GM12878 (cell line): ENCODE data around the gene GALNTL6. TPM values are rescaled to one million over a fixed set of nuclear protein-coding genes. Genes with fewer than 3 reads are reported as not detected.

ENCODE experiments used
- ATAC-seq: fragments of 200-7000 bp; cut with Tn5 transposase; 3 replicates; pipeline ENCODE4 v1.9.1; 2020; ENCODE audit warnings: mild to moderate bottlenecking, moderate library complexity
- BruUV-seq: library from RNA; stranded (reverse); fragments of 400-500 nt; replicated peaks from 2 replicates; lab custom pipeline; 2021; lab: Mats Ljungman, UMichigan
- CTCF ChIA-PET: fragments of 300-600 bp; sonication (Branson Sonifier 250); formaldehyde crosslinking; extraction: SDS; loops from one replicate; lab custom pipeline; 2021; ENCODE audit warnings: inconsistent platforms; lab: Yijun Ruan, JAX
- POLR2A ChIA-PET: fragments of 350-600 bp; formaldehyde crosslinking; extraction: SDS; loops from one replicate; lab custom pipeline; 2021; ENCODE audit warnings: inconsistent platforms; lab: Charles Lee
- RAD21 ChIA-PET: fragments of 300-600 bp; sonication (Branson Sonifier 250); formaldehyde crosslinking; loops from one replicate; lab custom pipeline; 2023; ENCODE audit warnings: antibody characterized with exemption; ENCODE audit not compliant: unreplicated experiment; lab: Charles Lee
- SMC1A ChIA-PET: fragments of 300-600 bp; sonication (Branson Sonifier 250); formaldehyde crosslinking; loops from one replicate; lab custom pipeline; 2023; ENCODE audit not compliant: unreplicated experiment, uncharacterized antibody; lab: Charles Lee
- DNase-seq: peaks from one replicate; pipeline ENCODE4 v3.0.0-alpha.2; 2011; ENCODE audit warnings: low read depth, low spot score
- FAIRE-seq: peaks from 3 replicates; lab custom pipeline; 2011; peaks lifted over from hg19 to GRCh38; lab: Jason Lieb, UNC
- H2AFZ ChIP-seq: 2 replicates; pipeline ENCODE4 v1.6.0; 2011; ENCODE audit warnings: low read depth, low read length, control low read depth; ENCODE audit not compliant: control insufficient read depth
- H3K27ac ChIP-seq: 2 replicates; pipeline ENCODE4 v1.5.1; 2011; ENCODE audit warnings: control low read depth; ENCODE audit not compliant: control insufficient read depth, insufficient read depth
- H3K27me3 ChIP-seq, 2 experiments: replicated peaks in 1 of 2; 2 replicates each; pipeline versions ENCODE4 v1.6.0 to v1.6.1; 2011; ENCODE audit warnings: low read length in 1 of 2; ENCODE audit not compliant: control insufficient read depth in 2 of 2, insufficient read depth in 2 of 2
- H3K36me3 ChIP-seq, 2 experiments: 2 replicates each; pipeline ENCODE4 v1.5.1; 2011; ENCODE audit warnings: low read length in 1 of 2; ENCODE audit not compliant: control insufficient read depth in 2 of 2, insufficient read depth in 2 of 2
- H3K4me1 ChIP-seq: 2 replicates; pipeline ENCODE4 v1.6.1; 2011; ENCODE audit warnings: mild to moderate bottlenecking, low read length, moderate library complexity, mixed read lengths; ENCODE audit not compliant: control insufficient read depth, insufficient read depth
- H3K4me2 ChIP-seq: 2 replicates; pipeline ENCODE4 v1.6.0; 2011; ENCODE audit warnings: control low read depth; ENCODE audit not compliant: control insufficient read depth, insufficient read depth
- H3K4me3 ChIP-seq: fragments of 200-600 bp; sonication (generic); 2 replicates; pipeline ENCODE4 v1.5.1; 2016
- H3K79me2 ChIP-seq: 2 replicates; pipeline ENCODE4 v1.6.0; 2011; ENCODE audit warnings: low read length; ENCODE audit not compliant: control insufficient read depth, insufficient read depth
- H3K9ac ChIP-seq: 2 replicates; pipeline ENCODE4 v1.8.0; 2011; ENCODE audit warnings: low read length, control low read depth, mixed read lengths; ENCODE audit not compliant: control insufficient read depth, insufficient read depth
- H3K9me3 ChIP-seq: replicated peaks from 3 replicates; pipeline ENCODE4 v1.5.1; 2011; ENCODE audit warnings: mild to moderate bottlenecking, low read length; ENCODE audit not compliant: control insufficient read depth, insufficient read depth
- H4K20me1 ChIP-seq: 2 replicates; pipeline ENCODE4 v1.6.0; 2011; ENCODE audit not compliant: control insufficient read depth, insufficient read depth
- BACH1 ChIP-seq: fragments of 450-650 bp; IDR thresholded peaks from 2 replicates; pipeline ENCODE4 v1.6.1; 2017; ENCODE audit warnings: mild to moderate bottlenecking, borderline replicate concordance
- BMI1 ChIP-seq: fragments of 450-650 bp; IDR thresholded peaks from 2 replicates; pipeline ENCODE4 v1.6.1; 2016; ENCODE audit warnings: mild to moderate bottlenecking, moderate library complexity, borderline replicate concordance
- CBX5 ChIP-seq: sonication (generic); IDR thresholded peaks from 2 replicates; pipeline ENCODE4 v1.6.1; 2016; ENCODE audit warnings: low read depth, moderate library complexity, mild to moderate bottlenecking, inconsistent platforms
- EP300 ChIP-seq, 2 experiments: fragments of 150-350 bp in 1 of 2; IDR thresholded peaks; 2 replicates each; pipeline ENCODE4 v1.6.1; 2011 to 2012; ENCODE audit warnings: low read depth in 2 of 2, low read length in 2 of 2, borderline replicate concordance in 1 of 2, improper control_type of control experiment in 1 of 2, inconsistent platforms in 1 of 2; ENCODE audit not compliant: control insufficient read depth in 1 of 2
- GABPA ChIP-seq: IDR thresholded peaks from 2 replicates; pipeline ENCODE4 v1.6.1; 2014; ENCODE audit warnings: antibody characterized with exemption, low read depth, mild to moderate bottlenecking, inconsistent platforms
- HDAC6 ChIP-seq: fragments of 200-600 bp; sonication (generic); IDR thresholded peaks from one replicate; pipeline ENCODE4 v1.8.0; 2017; ENCODE audit warnings: antibody characterized with exemption; ENCODE audit not compliant: unreplicated experiment
- KLF5 ChIP-seq: fragments of 450-650 bp; IDR thresholded peaks from 2 replicates; pipeline ENCODE4 v1.6.1; 2014; ENCODE audit warnings: mild to moderate bottlenecking; ENCODE audit not compliant: partially characterized antibody
- MTA2 ChIP-seq: fragments of 450-650 bp; IDR thresholded peaks from 2 replicates; pipeline ENCODE4 v1.6.1; 2016; ENCODE audit warnings: low read depth, mild to moderate bottlenecking, moderate library complexity
- POLR2A ChIP-seq: IDR thresholded peaks from 2 replicates; pipeline ENCODE4 v1.6.1; 2011; ENCODE audit warnings: low read depth, mild to moderate bottlenecking, low read length
- POU2F2 ChIP-seq: IDR thresholded peaks from 3 replicates; pipeline ENCODE4 v1.6.1; 2011; ENCODE audit warnings: low read depth, mild to moderate bottlenecking, low read length, borderline replicate concordance
- SMC3 ChIP-seq: IDR thresholded peaks from 2 replicates; pipeline ENCODE4 v1.6.1; 2011; ENCODE audit warnings: low read length, improper control_type of control experiment, borderline replicate concordance
- WGBS: methylation state at CpG from one replicate; pipeline ENCODE4 v1.1.6; 2016; ENCODE audit warnings: low lambda C conversion rate; ENCODE audit not compliant: insufficient replicate concordance, insufficient coverage; ENCODE audit errors: missing lambda C conversion rate; 5-methylcytosine and 5-hydroxymethylcytosine counted together
- in situ Hi-C: fragments of 300-500 bp; cut with MboI; formaldehyde crosslinking; loops from 9 replicates; pipeline ENCODE4 v1.14.3; 2018; ENCODE audit warnings: mixed read lengths
- intact Hi-C: fragments of 100-400 bp; cut with micrococcal nuclease; formaldehyde crosslinking; loops from one replicate; pipeline ENCODE4 v1.14.2; 2022; ENCODE audit not compliant: unreplicated experiment
- polyA plus RNA-seq, 11 experiments: library from polyadenylated mRNA; depleted of rRNA in 4 of 11; unstranded in 6 of 11; stranded (reverse) in 5 of 11; fragments of >200 nt; fragmentation: Nextera tagmentation in 4 of 11; fragmentation: Illumina TruSeq in 1 of 11; extraction: Ambion mirVana in 4 of 11; extraction: Trizol in 1 of 11; gene quantifications; 1 replicate in 1 of 11; 2 replicates in 10 of 11; pipeline versions ENCODE4 v1.2.1 to v1.2.3, GENCODE V29; 2011 to 2016; ENCODE audit warnings: inconsistent platforms in 2 of 11, missing spikeins in 2 of 11, low read depth in 1 of 11
- total RNA-seq, 4 experiments: library from RNA; depleted of rRNA in 3 of 4; stranded (reverse); fragments of >200 nt in 3 of 4; fragmentation: Illumina TruSeq in 1 of 4; extraction: Trizol in 1 of 4; gene quantifications; 2 replicates each; pipeline versions ENCODE4 v1.2.1 to v1.2.3, GENCODE V29; 2013 to 2021
- TF ChIP-seq, protein P1 (sequence below): IDR thresholded peaks from 2 replicates; pipeline ENCODE4 v1.6.1; 2012; ENCODE audit warnings: low read depth, low read length, improper control_type of control experiment
- TF ChIP-seq, protein P2 (sequence below): IDR thresholded peaks from 2 replicates; pipeline ENCODE4 v1.6.1; 2012; ENCODE audit warnings: low read depth, low read length, improper control_type of control experiment
- TF ChIP-seq, protein P3 (sequence below): fragments of 450-650 bp; IDR thresholded peaks from 2 replicates; pipeline ENCODE4 v1.6.1; 2018; ENCODE audit warnings: mild to moderate bottlenecking, low read depth, moderate library complexity; ENCODE audit not compliant: partially characterized antibody

GALNTL6 gene
- total and polyA plus RNA-seq, 10 of the 15 experiments (the other 5 are each of a cell fraction or from before 2014, with no cell fraction given), result 0.01 to 0.29 TPM; not detected in 8

DNA sequence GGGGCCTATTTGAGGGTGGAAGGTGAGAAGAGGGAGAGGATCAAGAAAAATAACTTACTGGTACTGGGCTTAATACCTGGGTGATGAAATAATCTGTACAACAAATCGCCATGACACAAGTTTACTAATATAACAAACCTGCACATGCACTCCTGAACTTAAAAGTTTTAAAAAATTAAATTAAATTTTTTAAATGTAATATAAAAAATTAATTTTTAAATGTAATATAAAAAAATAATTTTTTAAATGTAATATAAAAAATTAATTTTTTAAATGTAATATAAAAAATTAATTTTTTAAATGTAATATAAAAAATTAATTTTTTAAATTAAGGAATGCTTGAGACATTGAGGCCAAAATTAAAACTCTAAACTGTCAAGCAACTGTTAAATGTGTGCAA lies 1231.1 kb downstream of the GALNTL6 start:
- H3K4me3 ChIP-seq, result no peak overlapping the region
- TF ChIP-seq HDAC6, result no peak
- TF ChIP-seq, protein P1, sequence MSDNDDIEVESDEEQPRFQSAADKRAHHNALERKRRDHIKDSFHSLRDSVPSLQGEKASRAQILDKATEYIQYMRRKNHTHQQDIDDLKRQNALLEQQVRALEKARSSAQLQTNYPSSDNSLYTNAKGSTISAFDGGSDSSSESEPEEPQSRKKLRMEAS, result no peak
- TF ChIP-seq BMI1, result no peak
- TF ChIP-seq EP300 (IDR thresholded peaks at IDR 0.05; ENCODE audit: borderline replicate concordance in 1 of 2, control insufficient read depth in 1 of 2, low read depth in 2 of 2, low read length in 2 of 2), result no peak
- TF ChIP-seq KLF5, result no peak
- no peak for TF ChIP-seq MTA2
- H3K27me3 ChIP-seq, result no peaks in the 10 kb centered on the region
- FAIRE-seq (no peak), ATAC-seq (no peak), DNase-seq (no peak)
- H3K4me2 ChIP-seq, result no peak overlapping the region
- H3K27ac ChIP-seq, result no peak overlapping the region
- intact Hi-C loops (no loop called here), in situ Hi-C loops (no loop called here)
- H3K79me2 ChIP-seq, result no peaks in the 10 kb centered on the region
- no peaks in the 10 kb centered on the region for H3K9me3 ChIP-seq
- H3K4me1 ChIP-seq, result no peaks in the 10 kb centered on the region
- no peak overlapping the region for H3K9ac ChIP-seq
- H3K36me3 ChIP-seq, result no peaks in the 10 kb centered on the region
- RAD21 ChIA-PET, result interaction anchor here (0.7 kb wide), 1 partner anchor 21 kb away, joined by 3 read pairs; no protein-coding TSS in a partner anchor
- no TSS peak for BruUV-seq
- POLR2A ChIA-PET, result no interaction called here
- CTCF ChIA-PET, result no interaction called here
- WGBS, result 0% methylated on average over 1 of the region's 1 CpG
- SMC1A ChIA-PET, result no interaction called here
- no peaks in the 10 kb centered on the region for H4K20me1 ChIP-seq
- H2AFZ ChIP-seq, result no peak overlapping the region

DNA sequence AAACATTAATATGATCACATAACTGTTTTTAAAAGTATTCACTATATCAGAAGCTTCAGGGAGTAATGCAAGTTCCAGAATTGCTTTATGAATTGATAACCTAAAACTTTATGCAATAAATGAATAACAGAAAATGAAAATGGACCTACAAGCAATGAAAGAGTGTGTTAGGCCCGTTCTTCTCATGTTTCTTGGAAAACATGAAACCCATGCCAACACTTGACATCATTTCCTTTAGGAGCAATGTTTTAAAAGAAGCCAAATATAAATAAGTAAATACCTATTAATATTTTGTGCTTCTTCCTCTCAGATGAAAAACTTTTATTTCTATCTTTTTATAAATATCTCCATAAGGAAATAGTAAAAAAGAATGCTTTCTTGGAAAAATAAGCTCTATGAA lies 1232.4 kb downstream of the GALNTL6 start:
- ChIA-PET POLR2A (no interaction called here), CTCF (no interaction called here), SMC1A (no interaction called here), RAD21 (no interaction called here)
- intact Hi-C loops, result no loop called here
- no peak for ATAC-seq
- H3K4me3 ChIP-seq, result no peak overlapping the region
- H4K20me1 ChIP-seq, result no peaks in the 10 kb centered on the region
- no peak for FAIRE-seq
- H3K27ac ChIP-seq, result no peak overlapping the region
- 0% methylated on average over 1 of the region's 1 CpG for WGBS
- no peaks in the 10 kb centered on the region for H3K36me3 ChIP-seq
- DNase-seq, result no peak
- no TSS peak for BruUV-seq
- no peak overlapping the region for H2AFZ ChIP-seq
- H3K9ac ChIP-seq, result no peak overlapping the region
- no peaks in the 10 kb centered on the region for H3K9me3 ChIP-seq
- no peaks in the 10 kb centered on the region for H3K79me2 ChIP-seq
- no peak overlapping the region for H3K4me2 ChIP-seq
- H3K27me3 ChIP-seq, result no peaks in the 10 kb centered on the region
- in situ Hi-C loops, result no loop called here
- H3K4me1 ChIP-seq, result no peaks in the 10 kb centered on the region
- no peak for TF ChIP-seq POLR2A
- TF ChIP-seq BACH1, result no peak
- TF ChIP-seq, protein P2, sequence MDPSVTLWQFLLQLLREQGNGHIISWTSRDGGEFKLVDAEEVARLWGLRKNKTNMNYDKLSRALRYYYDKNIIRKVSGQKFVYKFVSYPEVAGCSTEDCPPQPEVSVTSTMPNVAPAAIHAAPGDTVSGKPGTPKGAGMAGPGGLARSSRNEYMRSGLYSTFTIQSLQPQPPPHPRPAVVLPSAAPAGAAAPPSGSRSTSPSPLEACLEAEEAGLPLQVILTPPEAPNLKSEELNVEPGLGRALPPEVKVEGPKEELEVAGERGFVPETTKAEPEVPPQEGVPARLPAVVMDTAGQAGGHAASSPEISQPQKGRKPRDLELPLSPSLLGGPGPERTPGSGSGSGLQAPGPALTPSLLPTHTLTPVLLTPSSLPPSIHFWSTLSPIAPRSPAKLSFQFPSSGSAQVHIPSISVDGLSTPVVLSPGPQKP, result no peak
- TF ChIP-seq SMC3, result no peak
- TF ChIP-seq GABPA, result no peak
- TF ChIP-seq CBX5, result no peak
- TF ChIP-seq, protein P1, result no peak
- TF ChIP-seq POU2F2, result no peak
- TF ChIP-seq, protein P3, sequence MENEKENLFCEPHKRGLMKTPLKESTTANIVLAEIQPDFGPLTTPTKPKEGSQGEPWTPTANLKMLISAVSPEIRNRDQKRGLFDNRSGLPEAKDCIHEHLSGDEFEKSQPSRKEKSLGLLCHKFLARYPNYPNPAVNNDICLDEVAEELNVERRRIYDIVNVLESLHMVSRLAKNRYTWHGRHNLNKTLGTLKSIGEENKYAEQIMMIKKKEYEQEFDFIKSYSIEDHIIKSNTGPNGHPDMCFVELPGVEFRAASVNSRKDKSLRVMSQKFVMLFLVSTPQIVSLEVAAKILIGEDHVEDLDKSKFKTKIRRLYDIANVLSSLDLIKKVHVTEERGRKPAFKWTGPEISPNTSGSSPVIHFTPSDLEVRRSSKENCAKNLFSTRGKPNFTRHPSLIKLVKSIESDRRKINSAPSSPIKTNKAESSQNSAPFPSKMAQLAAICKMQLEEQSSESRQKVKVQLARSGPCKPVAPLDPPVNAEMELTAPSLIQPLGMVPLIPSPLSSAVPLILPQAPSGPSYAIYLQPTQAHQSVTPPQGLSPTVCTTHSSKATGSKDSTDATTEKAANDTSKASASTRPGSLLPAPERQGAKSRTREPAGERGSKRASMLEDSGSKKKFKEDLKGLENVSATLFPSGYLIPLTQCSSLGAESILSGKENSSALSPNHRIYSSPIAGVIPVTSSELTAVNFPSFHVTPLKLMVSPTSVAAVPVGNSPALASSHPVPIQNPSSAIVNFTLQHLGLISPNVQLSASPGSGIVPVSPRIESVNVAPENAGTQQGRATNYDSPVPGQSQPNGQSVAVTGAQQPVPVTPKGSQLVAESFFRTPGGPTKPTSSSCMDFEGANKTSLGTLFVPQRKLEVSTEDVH, result no peak
